ENCODE measurements around the gene CTSD. TPM values are rescaled to one million over a fixed set of nuclear protein-coding genes. Genes with fewer than 3 reads are reported as not detected.

Gene CTSD
- total RNA-seq, 1 experiment from 2014 or later: 127 TPM

- H3K27me3 ChIP-seq (ENCODE audit: insufficient read depth, low read length): no peaks in the 10 kb centered on the region
- CTCF ChIA-PET: no interaction called here
- no peaks in the 10 kb centered on the region for H3K79me2 ChIP-seq (ENCODE audit: insufficient read depth, low read length)
- ATAC-seq (no peak), DNase-seq (ENCODE audit: low read depth, low spot score) (no peak)
- H3K9me3 ChIP-seq (ENCODE audit: control insufficient read depth in 1 of 2, insufficient read depth in 1 of 2, low read depth in 1 of 2, low read length in 2 of 2): no peaks in the 10 kb centered on the region
- TF ChIP-seq ZFX (IDR thresholded peaks at IDR 0.05): no peak
- no peak for TF ChIP-seq TCF7L2 (IDR thresholded peaks at IDR 0.05; ENCODE audit: borderline replicate concordance, extremely low read depth, insufficient read depth, insufficient read length)
- TF ChIP-seq SRF (IDR thresholded peaks at IDR 0.05; ENCODE audit: low read depth): no peak
- no peak overlapping the region for H3K4me3 ChIP-seq (replicated peaks in 1 of 2; ENCODE audit: low read depth in 1 of 2, low read length in 2 of 2)
- RAD21 ChIA-PET (ENCODE audit: low non-redundant PET in 1 of 2, low total read pairs in 2 of 2, uncharacterized antibody in 2 of 2, unreplicated experiment in 2 of 2): no interaction called here
- H2AFZ ChIP-seq (ENCODE audit: low read depth, low read length, poor library complexity, severe bottlenecking): no peak overlapping the region
- no peak overlapping the region for H3K9ac ChIP-seq (ENCODE audit: low read length)
- H3K4me2 ChIP-seq (ENCODE audit: low read length): no peak overlapping the region
- H3K27ac ChIP-seq (ENCODE audit: low read depth, low read length): no peak overlapping the region
- H3K9me2 ChIP-seq (ENCODE audit: insufficient read depth): no peaks in the 10 kb centered on the region
- POLR2A ChIA-PET: no interaction called here
- no TSS peak for BruUV-seq (replicated peaks)
- intact Hi-C loops (cut with micrococcal nuclease): no loop called here
- H3K4me1 ChIP-seq (ENCODE audit: control insufficient read depth in 1 of 2, insufficient read depth in 2 of 2, low read length in 2 of 2): no peaks in the 10 kb centered on the region
- H4K20me1 ChIP-seq (ENCODE audit: insufficient read depth): no peaks in the 10 kb centered on the region
- H3K36me3 ChIP-seq (ENCODE audit: control insufficient read depth in 1 of 2, insufficient read depth in 2 of 2, low read length in 2 of 2): no peaks in the 10 kb centered on the region; a peak in 1 of 4 replicates
Observed at GRCh38 chr11:1751999-1752906, 11.5 kb downstream of the CTSD start.

- CTCF ChIA-PET: interaction anchor here (1.1 kb wide), 1 partner anchor 99 kb away, joined by 3 read pairs; no protein-coding TSS in a partner anchor
- intact Hi-C loops (cut with micrococcal nuclease): no loop called here
Observed at GRCh38 chr11:1751531-1751921, 12.2 kb downstream of the CTSD start.

More at GRCh38 chr11:1751531-1751921, 12.2 kb downstream of the CTSD start:
- Histone ChIP-seq H3K4me3 (replicated peaks in 1 of 2; ENCODE audit: low read depth in 1 of 2, low read length in 2 of 2) (no peak overlapping the region), H3K4me2 (ENCODE audit: low read length) (no peak overlapping the region), H3K79me2 (ENCODE audit: insufficient read depth, low read length) (no peaks in the 10 kb centered on the region), H3K9me2 (ENCODE audit: insufficient read depth) (no peaks in the 10 kb centered on the region), H3K9me3 (ENCODE audit: control insufficient read depth in 1 of 2, insufficient read depth in 1 of 2, low read depth in 1 of 2, low read length in 2 of 2) (no peaks in the 10 kb centered on the region), H3K9ac (ENCODE audit: low read length) (no peak overlapping the region), H4K20me1 (ENCODE audit: insufficient read depth) (no peaks in the 10 kb centered on the region), H3K36me3 (ENCODE audit: control insufficient read depth in 1 of 2, insufficient read depth in 2 of 2, low read length in 2 of 2) (no peaks in the 10 kb centered on the region; a peak in 1 of 4 replicates), H3K27me3 (ENCODE audit: insufficient read depth, low read length) (no peaks in the 10 kb centered on the region), H3K4me1 (ENCODE audit: control insufficient read depth in 1 of 2, insufficient read depth in 2 of 2, low read length in 2 of 2) (no peaks in the 10 kb centered on the region), H3K27ac (ENCODE audit: low read depth, low read length) (no peak overlapping the region), H2AFZ (ENCODE audit: low read depth, low read length, poor library complexity, severe bottlenecking) (no peak overlapping the region)
- RAD21 ChIA-PET (ENCODE audit: low non-redundant PET in 1 of 2, low total read pairs in 2 of 2, uncharacterized antibody in 2 of 2, unreplicated experiment in 2 of 2): no interaction called here
- POLR2A ChIA-PET: no interaction called here
- DNase-seq (ENCODE audit: low read depth, low spot score): no peak
- ATAC-seq: no peak
- TF ChIP-seq POLR2AphosphoS5 (IDR thresholded peaks at IDR 0.05; ENCODE audit: low read depth, low read length) (no peak), ELF1 (IDR thresholded peaks at IDR 0.05; ENCODE audit: borderline replicate concordance, low read depth) (no peak), ZNF274 (IDR thresholded peaks at IDR 0.05; ENCODE audit: low read depth, low read length) (no peak), EGR1 (IDR thresholded peaks at IDR 0.05; ENCODE audit: low read depth) (no peak), EZH2phosphoT487 (IDR thresholded peaks at IDR 0.05; ENCODE audit: borderline replicate concordance) (no peak), ZBTB33 (IDR thresholded peaks at IDR 0.05; ENCODE audit: extremely low read depth, insufficient replicate concordance, low read length) (no peak), EZH2 (IDR thresholded peaks at IDR 0.05) (no peak), CEBPB (IDR thresholded peaks at IDR 0.05; ENCODE audit: low read depth) (no peak), TCF7L2 (IDR thresholded peaks at IDR 0.05; ENCODE audit: borderline replicate concordance, extremely low read depth, insufficient read depth, insufficient read length) (no peak), JUND (IDR thresholded peaks at IDR 0.05) (no peak), SRF (IDR thresholded peaks at IDR 0.05; ENCODE audit: low read depth) (no peak), SIN3A (IDR thresholded peaks at IDR 0.05; ENCODE audit: low read depth) (no peak), CBX3 (IDR thresholded peaks at IDR 0.05; ENCODE audit: low read depth) (no peak), RAD21 (IDR thresholded peaks at IDR 0.05; ENCODE audit: low read depth) (no peak)
- BruUV-seq (replicated peaks): no TSS peak

Measured in HCT116 (cell line).